HG02678 (cell line): Measurements from ENCODE around the gene TAP2.
"Not testable (repeated sequence)": the region's sequence is repeated elsewhere in the genome, so short reads cannot be mapped to it uniquely, and the experiment has no call there.

Experiments used
- ATAC-seq: cut with Tn5 transposase; IDR thresholded peaks from one replicate; pipeline ENCODE4 v1.9.1; 2021; ENCODE audit warnings: mild to moderate bottlenecking, moderate library complexity; ENCODE audit not compliant: unreplicated experiment

The TAP2 gene

GRCh38 chr6:32836873-32837272 is 1.7 kb downstream of the TAP2 start:
- ATAC-seq: no peak

GRCh38 chr6:32835167-32835893 is 3.2 kb downstream of the TAP2 start:
- ATAC-seq: no peak

GRCh38 chr6:32833664-32834063 is 4.9 kb downstream of the TAP2 start:
- ATAC-seq: no peak

GRCh38 chr6:32832535-32832934 is 6.0 kb downstream of the TAP2 start:
- ATAC-seq: no peak

GRCh38 chr6:32830936-32831335 is 7.6 kb downstream of the TAP2 start:
- no peak for ATAC-seq

GRCh38 chr6:32830017-32830416 is 8.5 kb downstream of the TAP2 start:
- ATAC-seq: no peak

GRCh38 chr6:32829495-32829894 is 9.0 kb downstream of the TAP2 start:
- ATAC-seq: no peak

- no peak for ATAC-seq
Measured at GRCh38 chr6:32827025-32827424, 11.5 kb downstream of the TAP2 start.

GRCh38 chr6:32825966-32826365 is 12.6 kb downstream of the TAP2 start:
- no peak for ATAC-seq

- ATAC-seq: no peak
Measured at GRCh38 chr6:32819729-32820128, 18.8 kb downstream of the TAP2 start.

GRCh38 chr6:32818867-32819266 is 19.7 kb downstream of the TAP2 start:
- no peak for ATAC-seq

- peak; percentile 44 for ATAC-seq
Measured at GRCh38 chr6:32816746-32817204, 21.8 kb downstream of the TAP2 start, which contains the start of gene HLA-DOB. Gene HLA-DOB (minus strand): TSS chr6:32817002. CDS start chr6:32816951, 51 bp downstream.

GRCh38 chr6:32815996-32816395 is 22.5 kb downstream of the TAP2 start:
- ATAC-seq: peak; percentile 67

GRCh38 chr6:32815115-32815514 is 23.4 kb downstream of the TAP2 start:
- ATAC-seq: no peak

GRCh38 chr6:32814145-32814544 is 24.4 kb downstream of the TAP2 start:
- no peak for ATAC-seq

GRCh38 chr6:32809171-32809570 is 29.4 kb downstream of the TAP2 start:
- ATAC-seq: no peak

GRCh38 chr6:32807020-32807580 is 31.4 kb downstream of the TAP2 start:
- no peak for ATAC-seq

- not testable (repeated sequence) for ATAC-seq
Measured at GRCh38 chr6:32805404-32805803, 33.1 kb downstream of the TAP2 start.

- no peak for ATAC-seq
Measured at GRCh38 chr6:32803416-32803815, 35.1 kb downstream of the TAP2 start.

GRCh38 chr6:32799740-32800139 is 38.8 kb downstream of the TAP2 start:
- no peak for ATAC-seq

- ATAC-seq: no peak
Measured at GRCh38 chr6:32799168-32799567, 39.4 kb downstream of the TAP2 start.
